ENCODE results near the gene FLOT2. TPM values are rescaled to one million over a fixed set of nuclear protein-coding genes. Genes with fewer than 3 reads are reported as not detected.

Gene FLOT2
- total RNA-seq, 1 experiment from 2014 or later, result 23.1 TPM

DNA sequence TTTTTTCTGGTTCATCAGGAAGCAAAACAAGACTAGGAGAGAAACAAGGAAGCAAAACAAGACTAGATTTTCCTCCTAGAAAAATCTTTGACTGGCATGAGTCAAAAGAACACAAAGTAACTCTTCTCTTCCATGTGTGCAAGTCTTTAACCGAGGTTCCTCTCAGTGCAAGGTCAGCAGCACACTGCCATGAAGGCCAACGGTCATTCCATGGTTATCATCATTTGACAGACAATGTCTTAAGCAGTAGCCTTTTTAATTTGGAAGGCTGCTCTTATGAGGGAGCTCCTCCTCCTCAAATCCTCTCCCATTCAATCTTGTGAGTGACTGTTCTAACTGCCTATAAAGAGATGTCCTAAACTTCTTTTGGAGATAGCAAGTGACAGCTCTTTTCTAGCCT lies 20.8 kb upstream of the FLOT2 start:
- no peak overlapping the region for H3K27ac ChIP-seq (ENCODE audit: low read length)
- CTCF ChIA-PET, result interaction anchor here (0.8 kb wide), 1 partner anchor 155 kb away, joined by 4 read pairs; no protein-coding TSS in a partner anchor
- H3K4me2 ChIP-seq (ENCODE audit: low read length), result no peak overlapping the region
- POLR2A ChIA-PET (ENCODE audit: unreplicated experiment), result no interaction called here
- BruUV-seq (replicated peaks), result no TSS peak
- H2AFZ ChIP-seq (ENCODE audit: low read length), result no peak overlapping the region
- H3K4me1 ChIP-seq (ENCODE audit: insufficient read depth, low read length), result no peaks in the 10 kb centered on the region
- H4K20me1 ChIP-seq (ENCODE audit: low read length), result no peaks in the 10 kb centered on the region
- no peaks in the 10 kb centered on the region for H3K9me3 ChIP-seq (ENCODE audit: low read length)
- H3K36me3 ChIP-seq (ENCODE audit: low read depth, low read length), result peaks cover 56% of the 10 kb centered on the region
- H3K4me3 ChIP-seq (ENCODE audit: low read length), result no peak overlapping the region
- H3K9me2 ChIP-seq (replicated peaks; ENCODE audit: low read length), result no peaks in the 10 kb centered on the region
- peaks cover 4% of the 10 kb centered on the region for H3F3A ChIP-seq (ENCODE audit: low read length, unreplicated experiment)
- H3K9ac ChIP-seq (ENCODE audit: low read length), result no peak overlapping the region
- H3K79me2 ChIP-seq (ENCODE audit: low read length), result no peaks in the 10 kb centered on the region
- ATAC-seq (no peak), DNase-seq (no peak)
- H3K27me3 ChIP-seq (ENCODE audit: low read length), result no peaks in the 10 kb centered on the region
- intact Hi-C loops (cut with micrococcal nuclease), result no loop called here
- TF ChIP-seq, protein P1, sequence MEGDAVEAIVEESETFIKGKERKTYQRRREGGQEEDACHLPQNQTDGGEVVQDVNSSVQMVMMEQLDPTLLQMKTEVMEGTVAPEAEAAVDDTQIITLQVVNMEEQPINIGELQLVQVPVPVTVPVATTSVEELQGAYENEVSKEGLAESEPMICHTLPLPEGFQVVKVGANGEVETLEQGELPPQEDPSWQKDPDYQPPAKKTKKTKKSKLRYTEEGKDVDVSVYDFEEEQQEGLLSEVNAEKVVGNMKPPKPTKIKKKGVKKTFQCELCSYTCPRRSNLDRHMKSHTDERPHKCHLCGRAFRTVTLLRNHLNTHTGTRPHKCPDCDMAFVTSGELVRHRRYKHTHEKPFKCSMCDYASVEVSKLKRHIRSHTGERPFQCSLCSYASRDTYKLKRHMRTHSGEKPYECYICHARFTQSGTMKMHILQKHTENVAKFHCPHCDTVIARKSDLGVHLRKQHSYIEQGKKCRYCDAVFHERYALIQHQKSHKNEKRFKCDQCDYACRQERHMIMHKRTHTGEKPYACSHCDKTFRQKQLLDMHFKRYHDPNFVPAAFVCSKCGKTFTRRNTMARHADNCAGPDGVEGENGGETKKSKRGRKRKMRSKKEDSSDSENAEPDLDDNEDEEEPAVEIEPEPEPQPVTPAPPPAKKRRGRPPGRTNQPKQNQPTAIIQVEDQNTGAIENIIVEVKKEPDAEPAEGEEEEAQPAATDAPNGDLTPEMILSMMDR (conservative IDR thresholded peaks at IDR 0.05; ENCODE audit: low read depth, low read length), result no peak
- TF ChIP-seq EZH2phosphoT487 (IDR thresholded peaks at IDR 0.05; ENCODE audit: borderline replicate concordance, low read length), result no peak
- TF ChIP-seq EZH2 (IDR thresholded peaks at IDR 0.05; ENCODE audit: low read length, unreplicated experiment), result no peak

DNA sequence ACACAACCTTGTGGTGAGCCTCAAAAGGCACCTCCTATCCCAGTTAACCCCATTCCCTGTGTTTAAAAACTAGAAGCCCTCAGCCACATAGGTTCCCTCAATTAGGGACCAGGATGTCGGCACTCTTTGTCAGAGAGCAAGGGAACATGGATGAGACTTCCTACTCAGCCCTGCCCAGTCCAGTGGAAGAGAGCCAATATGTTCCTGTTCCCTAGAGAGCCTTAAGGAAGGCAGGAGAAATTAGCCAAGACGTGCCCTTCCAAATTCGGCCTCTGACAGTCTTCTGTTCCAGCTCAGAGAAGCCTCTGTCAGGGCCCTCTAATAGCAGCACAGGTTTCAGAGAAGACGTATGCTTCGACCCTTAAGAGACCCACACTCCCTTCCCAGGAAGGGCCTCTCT lies 19.9 kb upstream of the FLOT2 start:
- no TSS peak for BruUV-seq (replicated peaks)
- no peak overlapping the region for H2AFZ ChIP-seq (ENCODE audit: low read length)
- intact Hi-C loops (cut with micrococcal nuclease), result no loop called here
- ChIA-PET POLR2A (ENCODE audit: unreplicated experiment) (no interaction called here), CTCF (no interaction called here)
- H3K9me2 ChIP-seq (replicated peaks; ENCODE audit: low read length), result no peaks in the 10 kb centered on the region
- ATAC-seq (no peak), DNase-seq (no peak)
- H3K4me1 ChIP-seq (ENCODE audit: insufficient read depth, low read length), result no peaks in the 10 kb centered on the region
- no peak overlapping the region for H3K27ac ChIP-seq (ENCODE audit: low read length)
- H3K79me2 ChIP-seq (ENCODE audit: low read length), result no peaks in the 10 kb centered on the region
- H3K4me3 ChIP-seq (ENCODE audit: low read length), result no peak overlapping the region
- H3K9me3 ChIP-seq (ENCODE audit: low read length), result no peaks in the 10 kb centered on the region
- peaks cover 60% of the 10 kb centered on the region for H3K36me3 ChIP-seq (ENCODE audit: low read depth, low read length)
- TF ChIP-seq EZH2phosphoT487 (IDR thresholded peaks at IDR 0.05; ENCODE audit: borderline replicate concordance, low read length), result no peak
- TF ChIP-seq, protein P1 (conservative IDR thresholded peaks at IDR 0.05; ENCODE audit: low read depth, low read length), result no peak
- TF ChIP-seq EZH2 (IDR thresholded peaks at IDR 0.05; ENCODE audit: low read length, unreplicated experiment), result no peak
- H3K27me3 ChIP-seq (ENCODE audit: low read length), result no peaks in the 10 kb centered on the region
- no peaks in the 10 kb centered on the region for H4K20me1 ChIP-seq (ENCODE audit: low read length)
- no peak overlapping the region for H3K9ac ChIP-seq (ENCODE audit: low read length)
- peaks cover 4% of the 10 kb centered on the region for H3F3A ChIP-seq (ENCODE audit: low read length, unreplicated experiment)
- no peak overlapping the region for H3K4me2 ChIP-seq (ENCODE audit: low read length)

DNA sequence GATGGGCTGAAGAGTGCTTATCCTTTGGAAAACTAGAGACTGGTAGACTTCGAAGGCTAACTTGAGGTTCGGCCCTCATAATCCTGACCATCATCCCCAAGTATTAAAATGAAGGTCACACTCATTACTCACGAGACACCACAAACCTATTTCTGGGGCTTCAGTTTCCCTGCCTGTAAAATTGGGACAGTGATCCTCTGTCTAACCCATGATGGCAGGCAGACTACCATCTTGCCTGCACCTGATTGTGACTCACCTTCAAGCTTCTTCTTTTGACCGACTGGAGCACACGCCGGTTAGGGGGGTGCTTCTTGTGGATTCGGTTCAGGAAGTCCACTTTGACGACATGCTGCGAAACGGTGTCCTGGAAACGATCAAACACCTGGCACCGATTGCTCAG lies 19.5 kb upstream of the FLOT2 start:
- Histone ChIP-seq H3K27me3 (ENCODE audit: low read length) (no peaks in the 10 kb centered on the region), H3K4me2 (ENCODE audit: low read length) (no peak overlapping the region), H3K9me3 (ENCODE audit: low read length) (no peaks in the 10 kb centered on the region), H3K27ac (ENCODE audit: low read length) (no peak overlapping the region), H4K20me1 (ENCODE audit: low read length) (no peaks in the 10 kb centered on the region), H3K36me3 (ENCODE audit: low read depth, low read length) (peaks cover 60% of the 10 kb centered on the region), H3K9me2 (replicated peaks; ENCODE audit: low read length) (no peaks in the 10 kb centered on the region), H3K9ac (ENCODE audit: low read length) (no peak overlapping the region), H3K79me2 (ENCODE audit: low read length) (no peaks in the 10 kb centered on the region), H3K4me1 (ENCODE audit: insufficient read depth, low read length) (no peaks in the 10 kb centered on the region), H2AFZ (ENCODE audit: low read length) (no peak overlapping the region), H3K4me3 (ENCODE audit: low read length) (no peak overlapping the region), H3F3A (ENCODE audit: low read length, unreplicated experiment) (peaks cover 4% of the 10 kb centered on the region)
- DNase-seq, result no peak
- ChIA-PET POLR2A (ENCODE audit: unreplicated experiment) (interaction anchor here (0.6 to 0.7 kb wide), 2 partner anchors 14 to 34 kb away, joined by 4 to 5 read pairs; partner anchors contain the start of genes DHRS13 and PHF12), CTCF (no interaction called here)
- no peak for TF ChIP-seq EZH2 (IDR thresholded peaks at IDR 0.05; ENCODE audit: low read length, unreplicated experiment)
- TF ChIP-seq, protein P1 (conservative IDR thresholded peaks at IDR 0.05; ENCODE audit: low read depth, low read length), result no peak
- TF ChIP-seq EZH2phosphoT487 (IDR thresholded peaks at IDR 0.05; ENCODE audit: borderline replicate concordance, low read length), result no peak
- no TSS peak for BruUV-seq (replicated peaks)
- ATAC-seq, result no peak
- intact Hi-C loops (cut with micrococcal nuclease), result no loop called here
